B cell (primary cell): ENCODE data around the gene CTXND2. TPM values are rescaled to one million over a fixed set of nuclear protein-coding genes. Genes with fewer than 3 reads are reported as not detected.

Experiments
- ATAC-seq: fragments of 200-7000 bp; cut with Tn5 transposase; one replicate; pipeline ENCODE4 v1.10.0; 2021; ENCODE audit warnings: low read depth, mild to moderate bottlenecking, moderate number of reproducible peaks, moderate library complexity
- CTCF ChIA-PET: fragments of 350-600 bp; sonication (Branson Sonifier 250); formaldehyde crosslinking; loops from one replicate; lab custom pipeline; 2021; ENCODE audit warnings: antibody characterized with exemption, inconsistent platforms; lab: Charles Lee
- POLR2A ChIA-PET: fragments of 350-600 bp; sonication (Branson Sonifier 250); formaldehyde crosslinking; loops from one replicate; lab custom pipeline; 2021; ENCODE audit warnings: antibody characterized with exemption; lab: Charles Lee
- DNase-seq: peaks from one replicate; pipeline ENCODE4 v3.0.0; 2013
- H2AFZ ChIP-seq: 2 replicates; pipeline ENCODE4 v1.6.1; 2012; ENCODE audit warnings: mild to moderate bottlenecking, low read depth, low read length; ENCODE audit not compliant: insufficient read depth, poor library complexity, severe bottlenecking
- H3K27ac ChIP-seq, 2 donors: 1 replicate in 1 of 2; 2 replicates in 1 of 2; pipeline ENCODE4 v1.5.1; 2012 to 2013; ENCODE audit warnings: low read length in 2 of 2, mild to moderate bottlenecking in 2 of 2, moderate library complexity in 1 of 2
- H3K27me3 ChIP-seq, 4 experiments: fragments of 200-600 bp in 1 of 4; sonication (generic) in 1 of 4; replicated peaks in 1 of 4; 1 replicate in 2 of 4; 2 replicates in 2 of 4; pipeline versions ENCODE4 v1.6.1 to v1.7.0; 2013 to 2016; ENCODE audit warnings: low read length in 3 of 4, mild to moderate bottlenecking in 2 of 4, mixed read lengths in 1 of 4, moderate library complexity in 1 of 4; ENCODE audit not compliant: insufficient read depth in 4 of 4, control insufficient read depth in 3 of 4; ENCODE audit errors: control extremely low read depth in 1 of 4
- H3K36me3 ChIP-seq, 2 experiments: replicated peaks in 1 of 2; 1 replicate in 1 of 2; 2 replicates in 1 of 2; pipeline versions ENCODE4 v1.6.1 to v1.7.1; 2013; ENCODE audit warnings: low read length in 1 of 2; ENCODE audit not compliant: insufficient read depth in 2 of 2, control insufficient read depth in 1 of 2; ENCODE audit errors: control extremely low read depth in 1 of 2, extremely low read depth in 1 of 2
- H3K4me1 ChIP-seq, 2 donors: fragments of 200-600 bp in 1 of 2; sonication (generic) in 1 of 2; 1 replicate in 1 of 2; 2 replicates in 1 of 2; pipeline versions ENCODE4 v1.5.1 to v1.6.1; 2013 to 2017; ENCODE audit warnings: low read length in 2 of 2; ENCODE audit not compliant: control insufficient read depth in 2 of 2, insufficient read depth in 2 of 2
- H3K4me2 ChIP-seq: replicated peaks from 2 replicates; pipeline ENCODE3; 2012; ENCODE audit warnings: mild to moderate bottlenecking, low read depth, low read length; ENCODE audit not compliant: poor library complexity, severe bottlenecking
- H3K4me3 ChIP-seq, 5 experiments: fragments of 200-600 bp in 1 of 5; sonication (generic) in 1 of 5; 1 replicate in 3 of 5; 2 replicates in 2 of 5; pipeline versions ENCODE4 v1.5.1 to v1.7.0; 2011 to 2016; ENCODE audit warnings: low read length in 4 of 5, mild to moderate bottlenecking in 4 of 5, low read depth in 2 of 5, control low read depth in 1 of 5, moderate library complexity in 1 of 5; ENCODE audit not compliant: insufficient read depth in 1 of 5; ENCODE audit errors: control extremely low read depth in 1 of 5, extremely low read depth in 1 of 5
- H3K79me2 ChIP-seq: fragments of 200-600 bp; sonication (generic); one replicate; pipeline ENCODE4 v1.6.0; 2016; ENCODE audit warnings: low read length; ENCODE audit not compliant: control insufficient read depth, insufficient read depth
- H3K9ac ChIP-seq: fragments of 200-600 bp; sonication (generic); 2 replicates; pipeline ENCODE4 v1.6.1; 2017; ENCODE audit warnings: mild to moderate bottlenecking, low read length, moderate library complexity
- H3K9me3 ChIP-seq, 3 donors: one replicate each; pipeline versions ENCODE4 v1.6.1 to v1.7.1; 2013; ENCODE audit warnings: low read length in 2 of 3; ENCODE audit not compliant: control insufficient read depth in 2 of 3, insufficient read depth in 1 of 3; ENCODE audit errors: control extremely low read depth in 1 of 3
- H4K20me1 ChIP-seq: 2 replicates; pipeline ENCODE4 v1.6.0; 2012; ENCODE audit warnings: mild to moderate bottlenecking, low read length; ENCODE audit not compliant: insufficient read depth, control insufficient read depth, poor library complexity, severe bottlenecking
- H3K27ac Mint-ChIP-seq: one replicate; pipeline ENCODE4 v1.8.0; 2021; ENCODE audit warnings: mixed read lengths
- H3K27me3 Mint-ChIP-seq: one replicate; pipeline ENCODE4 v1.8.0; 2021; ENCODE audit warnings: mixed read lengths
- H3K4me1 Mint-ChIP-seq: one replicate; pipeline ENCODE4 v1.8.0; 2021; ENCODE audit warnings: mixed read lengths
- H3K4me3 Mint-ChIP-seq: one replicate; pipeline ENCODE4 v1.8.0; 2021; ENCODE audit warnings: mixed read lengths
- H3K9me3 Mint-ChIP-seq: one replicate; pipeline ENCODE4 v1.8.0; 2022; ENCODE audit warnings: mixed read lengths; ENCODE audit not compliant: insufficient read depth
- CTCF ChIP-seq: fragments of 200-600 bp; IDR thresholded peaks from one replicate; pipeline ENCODE4 v1.8.0; 2022; ENCODE audit warnings: antibody characterized with exemption, mild to moderate bottlenecking
- EZH2 ChIP-seq: IDR thresholded peaks from 2 replicates; pipeline ENCODE4 v1.6.1; 2012; ENCODE audit warnings: borderline replicate concordance, low read depth, mild to moderate bottlenecking, moderate library complexity, low read length; ENCODE audit not compliant: insufficient read depth, poor library complexity, severe bottlenecking
- WGBS: methylation state at CpG from one replicate; pipeline ENCODE4 v1.1.5; 2013; ENCODE audit warnings: missing lambda C conversion rate; ENCODE audit not compliant: insufficient coverage; 5-methylcytosine and 5-hydroxymethylcytosine counted together
- intact Hi-C: fragments of 100-400 bp; cut with micrococcal nuclease; formaldehyde crosslinking; loops from one replicate; pipeline ENCODE4 v1.10.0; 2022
- polyA plus RNA-seq: library from polyadenylated mRNA; depleted of rRNA; stranded (reverse); fragments of >200 nt; gene quantifications from 2 replicates; pipeline ENCODE4 v1.2.3, GENCODE V29; 2012
- total RNA-seq, 2 donors: library from RNA; stranded (reverse); fragments of 120-200 nt in 1 of 2; gene quantifications; 1 replicate in 1 of 2; 2 replicates in 1 of 2; pipeline versions ENCODE4 v1.2.3 to v1.2.4, GENCODE V29; 2013 to 2022

Gene CTXND2
- total and polyA plus RNA-seq, 2 donors (not counting 1 experiment from before 2014, with no cell fraction given): not detected

DNA sequence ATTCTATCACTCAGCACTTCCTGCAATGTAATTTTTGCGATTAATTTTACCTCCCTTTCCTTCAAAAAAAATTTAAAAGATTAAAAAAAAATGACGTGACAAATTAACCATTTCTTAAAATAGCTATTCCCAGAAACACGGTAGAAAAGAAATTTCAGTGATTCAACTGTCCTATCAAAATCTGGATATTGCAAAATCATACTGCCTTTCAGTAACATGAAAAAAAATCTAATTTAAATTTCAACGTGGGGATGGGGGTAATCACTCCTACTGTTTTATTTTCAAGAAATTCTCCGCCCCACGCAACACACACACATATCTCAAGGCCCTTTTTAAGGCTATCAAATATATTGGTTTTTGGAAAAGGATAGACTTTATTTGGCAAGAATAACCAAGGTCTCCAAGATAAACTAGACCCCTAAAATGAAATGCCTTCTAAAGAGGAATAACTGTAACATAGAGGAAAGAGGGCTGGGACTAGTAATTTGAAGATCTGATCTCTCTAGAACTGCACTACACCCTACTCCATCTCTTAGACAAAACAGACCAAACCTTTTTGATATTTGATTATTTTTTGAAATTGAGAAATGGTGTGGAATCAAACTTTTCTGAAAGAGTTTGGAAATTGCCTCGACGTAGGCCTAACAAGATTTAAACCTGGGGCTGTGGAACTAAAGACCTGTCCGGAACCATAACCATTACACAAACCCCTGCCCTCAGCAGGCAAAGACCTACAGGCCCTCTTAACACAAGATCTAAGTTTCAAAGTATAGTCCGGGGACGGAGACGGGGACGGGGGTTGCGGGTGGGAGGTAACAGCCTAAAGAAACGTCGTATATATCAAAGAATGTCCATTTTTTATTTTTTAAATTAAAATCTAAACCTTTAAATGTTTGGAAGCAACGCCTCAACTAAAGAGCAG lies 11.5 kb upstream of the CTXND2 start:
- Histone ChIP-seq H4K20me1 (peaks cover 6% of the 10 kb centered on the region), H3K4me3 (peak overlapping the region; percentile 72 to 87 (median 84)), H3K27me3 (no peaks in the 10 kb centered on the region), H3K79me2 (peaks cover 62% of the 10 kb centered on the region), H3K27ac (peak overlapping the region; percentile 64 to 80), H3K4me1 (peaks cover 20% of the 10 kb centered on the region in 2 donors), H2AFZ (peak overlapping the region; percentile 86), H3K4me2 (peak overlapping the region; percentile 68), H3K9me3 (no peaks in the 10 kb centered on the region), H3K36me3 (peaks cover 0 to 9% of the 10 kb centered on the region in 2 experiments), H3K9ac (peak overlapping the region; percentile 83)
- H3K9me3 Mint-ChIP-seq: no peaks in the 10 kb centered on the region
- no peak for TF ChIP-seq EZH2
- no peak for TF ChIP-seq CTCF
- 0% methylated on average over 2 of the region's 17 CpGs for WGBS
- peaks cover 35% of the 10 kb centered on the region for H3K4me1 Mint-ChIP-seq
- H3K4me3 Mint-ChIP-seq: peak overlapping the region; percentile 88
- DNase-seq: no peak
- POLR2A ChIA-PET: interaction anchor here (0.7 kb wide), 1 partner anchor 39 kb away, joined by 3 read pairs; no protein-coding TSS in a partner anchor
- CTCF ChIA-PET: interaction anchor here (1.1 kb wide), 1 partner anchor 47 kb away, joined by 9 read pairs; no protein-coding TSS in a partner anchor
- no peak for ATAC-seq
- H3K27me3 Mint-ChIP-seq: no peaks in the 10 kb centered on the region
- intact Hi-C loops: loop anchor here (1.0 to 5.0 kb wide), 8 partner anchors 51 to 511 kb away; partner anchors contain the start of genes CDC42SE1, CTSS, GOLPH3L and RPRD2
- H3K27ac Mint-ChIP-seq: peak overlapping the region; percentile 90
